Small intestine (tissue), 7 donors: ENCODE results near the gene IGF1R. TPM values are rescaled to one million over a fixed set of nuclear protein-coding genes. Genes with fewer than 3 reads are reported as not detected.
A peak's percentile ranks its signal among the peaks of the same experiment; 100 is the strongest.

Experiments used
- DNase-seq, 2 donors: peaks; one replicate each; pipeline versions ENCODE4 v3.0.0 to v3.0.0-alpha.2; 2013
- FAIRE-seq: peaks from 2 replicates; lab custom pipeline; 2012; peaks lifted over from hg19 to GRCh38; lab: Jason Lieb, UNC
- H3K27ac ChIP-seq, 3 donors: one replicate each; pipeline ENCODE4 v1.5.1; 2013; ENCODE audit warnings: low read length in 2 of 3, mild to moderate bottlenecking in 2 of 3, control low read depth in 1 of 3, inconsistent platforms in 1 of 3, low read depth in 1 of 3, moderate library complexity in 1 of 3
- H3K27me3 ChIP-seq, 3 donors: one replicate each; pipeline ENCODE4 v1.6.1; 2013; ENCODE audit warnings: low read length in 3 of 3, inconsistent platforms in 1 of 3; ENCODE audit not compliant: control insufficient read depth in 3 of 3, insufficient read depth in 3 of 3
- H3K36me3 ChIP-seq, 3 donors: one replicate each; pipeline ENCODE4 v1.6.1; 2013; ENCODE audit warnings: low read length in 3 of 3, inconsistent platforms in 1 of 3, low read depth in 1 of 3, mild to moderate bottlenecking in 1 of 3, moderate library complexity in 1 of 3; ENCODE audit not compliant: control insufficient read depth in 3 of 3, insufficient read depth in 2 of 3
- H3K4me1 ChIP-seq, 3 donors: one replicate each; pipeline ENCODE4 v1.6.1; 2013; ENCODE audit warnings: low read length in 2 of 3, inconsistent platforms in 1 of 3, low read depth in 1 of 3, mild to moderate bottlenecking in 1 of 3, moderate library complexity in 1 of 3; ENCODE audit not compliant: control insufficient read depth in 3 of 3, insufficient read depth in 2 of 3
- H3K4me3 ChIP-seq, 3 donors: one replicate each; pipeline ENCODE4 v1.5.1; 2013; ENCODE audit warnings: low read length in 3 of 3, control low read depth in 1 of 3, inconsistent platforms in 1 of 3, low read depth in 1 of 3, mild to moderate bottlenecking in 1 of 3, moderate library complexity in 1 of 3
- H3K9me3 ChIP-seq, 2 donors: one replicate each; pipeline ENCODE4 v1.6.1; 2013; ENCODE audit warnings: low read depth in 1 of 2, low read length in 1 of 2; ENCODE audit not compliant: control insufficient read depth in 2 of 2, insufficient read depth in 1 of 2
- WGBS, 3 donors: extraction: QIAGEN DNeasy Blood & Tissue Kit; methylation state at CpG; one replicate each; pipeline ENCODE4 v1.1.7; 2013; 5-methylcytosine and 5-hydroxymethylcytosine counted together
- polyA plus RNA-seq, 4 donors: library from polyadenylated mRNA; stranded (reverse) in 3 of 4; unstranded in 1 of 4; fragments of 200-250 nt in 3 of 4; fragments of 120-200 nt in 1 of 4; gene quantifications; one replicate each; pipeline versions ENCODE4 v1.2.1 to v1.2.3, GENCODE V29; 2013
- donor health status: healthy with polysubstance abuse.
- donor health status: control.
- donor health status: control.
- donor health status: Bipolar disorder and iron deficiency.
- donor health status: healthy.

IGF1R gene
- polyA plus RNA-seq, 4 donors: 0.54 to 27.9 (median 3.8) TPM

- H3K9me3 ChIP-seq: no peaks in the 10 kb centered on the region
- no peak overlapping the region for H3K27ac ChIP-seq
- H3K4me3 ChIP-seq: no peak overlapping the region
- 84 to 94% (median 85%) methylated on average over 13 of the region's 13 CpGs for WGBS, 3 donors
- FAIRE-seq (no peak), DNase-seq (no peak)
- H3K36me3 ChIP-seq: peaks cover 0 to 84% (median 8%) of the 10 kb centered on the region in 3 donors
- H3K27me3 ChIP-seq: no peaks in the 10 kb centered on the region
- peaks cover 0 to under 1% (median 0%) of the 10 kb centered on the region in 3 donors for H3K4me1 ChIP-seq
Observed at GRCh38 chr15:98948456-98948855, 300.1 kb downstream of the IGF1R start.

- Histone ChIP-seq H3K4me1 (no peaks in the 10 kb centered on the region), H3K27ac (no peak overlapping the region), H3K36me3 (peaks cover 0 to 88% (median 8%) of the 10 kb centered on the region in 3 donors), H3K9me3 (no peaks in the 10 kb centered on the region), H3K4me3 (no peak overlapping the region), H3K27me3 (no peaks in the 10 kb centered on the region)
- WGBS, 3 donors: 86 to 90% (median 88%) methylated on average over 11 of the region's 11 CpGs
- FAIRE-seq (no peak), DNase-seq (no peak)
Observed at GRCh38 chr15:98948941-98949340, 300.6 kb downstream of the IGF1R start.

- no peak overlapping the region for H3K4me3 ChIP-seq
- no peak for DNase-seq
- no peak overlapping the region for H3K27ac ChIP-seq
- 77 to 96% (median 82%) methylated on average over 6 of the region's 6 CpGs for WGBS, 3 donors
- no peaks in the 10 kb centered on the region for H3K9me3 ChIP-seq
- no peak for FAIRE-seq
- peaks cover 0 to 90% (median 8%) of the 10 kb centered on the region in 3 donors for H3K36me3 ChIP-seq
- H3K27me3 ChIP-seq: no peaks in the 10 kb centered on the region
- no peaks in the 10 kb centered on the region for H3K4me1 ChIP-seq
Observed at GRCh38 chr15:98949624-98950023, 301.3 kb downstream of the IGF1R start.

- H3K36me3 ChIP-seq: peaks cover 0 to 88% (median 8%) of the 10 kb centered on the region in 3 donors
- DNase-seq (no peak), FAIRE-seq (no peak)
- H3K27me3 ChIP-seq: no peaks in the 10 kb centered on the region
- H3K27ac ChIP-seq: no peak overlapping the region
- no peaks in the 10 kb centered on the region for H3K4me1 ChIP-seq
- no peaks in the 10 kb centered on the region for H3K9me3 ChIP-seq
- H3K4me3 ChIP-seq: no peak overlapping the region
Observed at GRCh38 chr15:98950248-98950647, 301.9 kb downstream of the IGF1R start.

- Histone ChIP-seq H3K36me3 (peaks cover 0 to 87% (median 8%) of the 10 kb centered on the region in 3 donors), H3K9me3 (no peaks in the 10 kb centered on the region), H3K4me3 (no peak overlapping the region), H3K27ac (no peak overlapping the region), H3K4me1 (no peaks in the 10 kb centered on the region), H3K27me3 (no peaks in the 10 kb centered on the region)
- FAIRE-seq (no peak), DNase-seq (no peak)
- 88 to 96% (median 90%) methylated on average over 7 of the region's 7 CpGs for WGBS, 3 donors
Observed at GRCh38 chr15:98951004-98951403, 302.7 kb downstream of the IGF1R start.

GRCh38 chr15:98951493-98952320, 303.4 kb downstream of the IGF1R start:
- no peak for FAIRE-seq
- 82 to 86% (median 83%) methylated on average over 19 of the region's 19 CpGs for WGBS, 3 donors
- Histone ChIP-seq H3K4me3 (no peak overlapping the region), H3K36me3 (peaks cover 0 to 86% (median 8%) of the 10 kb centered on the region in 3 donors), H3K27me3 (no peaks in the 10 kb centered on the region), H3K9me3 (no peaks in the 10 kb centered on the region), H3K4me1 (no peaks in the 10 kb centered on the region), H3K27ac (peak overlapping the region in 1 of 3 donors; percentile 65)
- DNase-seq: no peak

GRCh38 chr15:98952381-98952803, 304.1 kb downstream of the IGF1R start:
- H3K27ac ChIP-seq: peak overlapping the region in 1 of 3 donors; percentile 65

GRCh38 chr15:98953000-98953787, 304.9 kb downstream of the IGF1R start:
- Histone ChIP-seq H3K4me3 (no peak overlapping the region), H3K27ac (peak overlapping the region in 1 of 3 donors; percentile 87), H3K27me3 (no peaks in the 10 kb centered on the region), H3K36me3 (peaks cover 0 to 89% (median 12%) of the 10 kb centered on the region in 3 donors), H3K4me1 (no peaks in the 10 kb centered on the region), H3K9me3 (no peaks in the 10 kb centered on the region)
- 70 to 86% (median 73%) methylated on average over 19 of the region's 19 CpGs for WGBS, 3 donors
- no peak for FAIRE-seq
- no peak for DNase-seq

More at GRCh38 chr15:98952381-98952803, 304.1 kb downstream of the IGF1R start:
- H3K36me3 ChIP-seq: peaks cover 0 to 88% (median 8%) of the 10 kb centered on the region in 3 donors
- DNase-seq (no peak), FAIRE-seq (no peak)
- 54 to 79% (median 58%) methylated on average over 6 of the region's 6 CpGs for WGBS, 3 donors
- H3K4me1 ChIP-seq: no peaks in the 10 kb centered on the region
- no peak overlapping the region for H3K4me3 ChIP-seq
- H3K9me3 ChIP-seq: no peaks in the 10 kb centered on the region
- H3K27me3 ChIP-seq: no peaks in the 10 kb centered on the region
